Dedifferentiated amniotic fluid mesenchymal stem cell (primary cell): Measurements from ENCODE around the gene LACRT.
A peak's percentile ranks its signal among the peaks of the same experiment; 100 is the strongest.

Experiments
- DNase-seq: peaks from one replicate; pipeline ENCODE4 v3.0.0-alpha.2; 2016; ENCODE audit errors: extremely low spot score

The LACRT gene

DNA sequence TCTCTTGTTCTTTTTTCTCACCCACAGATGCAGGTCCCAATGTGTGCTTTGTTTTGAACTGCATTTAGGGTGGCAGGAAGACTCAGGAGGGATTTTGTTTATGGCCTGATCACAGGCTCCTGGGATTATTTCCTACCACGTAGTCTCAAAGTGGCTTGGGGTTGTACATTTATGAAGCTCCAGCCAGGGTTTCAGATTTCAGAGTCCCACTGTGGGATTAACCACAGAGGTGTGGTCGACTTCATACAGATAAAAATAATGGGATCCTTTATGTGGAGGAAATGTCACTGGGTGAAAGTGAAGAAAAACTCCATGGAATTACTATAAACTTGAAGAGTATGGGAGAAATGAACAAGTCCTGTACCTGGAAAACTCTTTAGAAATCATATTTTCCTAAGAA is 32.0 kb downstream of the LACRT start:
- DNase-seq, result no peak

DNA sequence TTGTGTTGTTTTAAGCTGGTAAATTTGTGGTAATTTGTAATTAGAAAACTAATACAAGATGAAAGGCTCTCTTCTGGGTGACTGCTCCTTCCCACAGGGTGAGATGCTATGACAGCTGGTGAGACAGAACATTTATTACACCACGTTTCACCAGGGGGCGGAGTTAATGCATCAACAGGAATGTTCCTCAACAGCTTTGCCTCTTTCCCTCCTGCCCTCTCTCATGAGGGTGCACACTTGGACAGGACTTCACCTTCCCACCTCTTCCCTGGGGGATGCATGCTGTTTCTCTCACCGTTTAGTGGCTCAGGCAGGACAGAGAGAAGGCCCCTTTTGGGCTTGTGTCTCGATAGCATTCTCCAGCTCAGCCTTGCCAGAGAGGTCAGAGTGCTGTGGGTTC is 32.9 kb downstream of the LACRT start:
- DNase-seq, result no peak

GRCh38 chr12:54598970-54599369 is 35.7 kb downstream of the LACRT start:
- no peak for DNase-seq

GRCh38 chr12:54596526-54596946 is 38.2 kb downstream of the LACRT start:
- DNase-seq, result peak; percentile 62

GRCh38 chr12:54595471-54595870 is 39.2 kb downstream of the LACRT start:
- DNase-seq, result no peak

- no peak for DNase-seq
Observed at GRCh38 chr12:54593725-54594124, 41.0 kb downstream of the LACRT start.

DNA sequence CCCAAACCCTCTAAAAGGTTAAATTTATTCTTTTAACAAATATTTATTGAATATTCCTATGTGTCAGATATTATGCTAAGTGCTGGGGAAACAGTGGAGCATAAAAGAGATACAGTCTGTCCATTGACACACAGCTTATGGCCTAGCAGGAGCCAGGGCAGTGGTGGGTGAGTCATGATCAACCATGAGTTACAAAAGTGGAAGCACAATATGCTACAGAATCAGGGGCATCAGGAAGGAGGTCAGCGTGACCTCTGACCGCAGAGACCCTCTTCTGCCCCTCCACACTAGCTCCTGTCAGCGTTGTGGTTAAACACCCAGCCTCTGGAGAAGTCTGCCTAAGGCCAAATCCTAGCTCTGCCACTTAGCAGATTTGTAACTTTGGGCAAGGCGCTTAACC is 41.6 kb downstream of the LACRT start:
- no peak for DNase-seq

DNA sequence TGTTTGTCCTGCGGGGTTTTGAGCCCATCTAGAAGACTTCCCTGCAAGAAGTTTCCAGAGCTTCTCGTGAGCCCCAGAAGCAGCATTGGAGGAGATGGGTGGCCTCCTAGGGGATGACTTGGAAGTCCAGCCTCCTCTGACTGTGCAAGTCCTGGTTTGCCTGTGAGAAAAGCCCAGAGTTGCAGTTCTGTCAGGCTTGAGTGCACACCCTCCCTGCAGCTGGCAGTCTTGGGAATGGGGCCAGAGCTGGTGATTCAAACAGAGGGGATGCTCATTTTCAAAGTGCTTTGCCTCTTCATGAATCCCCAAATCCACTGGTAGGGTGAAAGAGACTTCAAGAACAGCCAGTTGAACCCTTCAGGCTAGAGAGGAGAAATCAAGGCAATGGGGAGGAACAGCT is 42.4 kb downstream of the LACRT start:
- DNase-seq, result peak; percentile 71

DNA sequence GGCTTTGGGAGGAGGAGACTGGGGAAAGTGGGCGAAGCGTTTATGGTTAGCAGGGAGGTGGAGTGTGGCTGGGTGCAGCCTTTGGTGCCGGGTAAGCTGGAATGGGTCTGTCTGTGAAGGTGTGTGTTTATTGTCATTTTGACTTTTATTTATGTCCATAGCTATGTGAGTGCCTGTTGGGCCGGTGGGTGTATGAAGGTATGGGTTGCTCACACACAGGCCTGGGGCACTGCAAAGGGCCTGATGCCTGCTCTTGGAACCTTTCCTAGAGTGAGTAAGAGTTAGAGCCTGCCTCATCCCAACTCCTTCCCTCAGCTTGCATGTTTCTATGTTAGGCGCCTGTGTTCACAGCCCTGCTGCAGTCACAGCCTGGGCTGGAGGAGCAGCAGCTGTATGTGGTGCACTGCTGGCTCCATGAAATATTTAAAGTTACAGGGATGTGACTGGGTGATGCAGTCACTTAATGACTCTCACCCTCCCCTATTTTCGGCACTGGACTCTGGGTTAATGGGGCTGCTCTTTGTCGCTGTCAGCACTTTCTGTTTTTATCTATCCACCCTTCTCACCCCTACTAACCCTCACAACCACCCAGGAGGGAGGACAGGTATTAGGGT is 43.6 kb downstream of the LACRT start:
- DNase-seq, result peak; percentile 29

- DNase-seq, result no peak
Observed at GRCh38 chr12:54589964-54590363, 44.7 kb downstream of the LACRT start.

GRCh38 chr12:54588890-54589267 is 45.8 kb downstream of the LACRT start:
- DNase-seq, result no peak

DNA sequence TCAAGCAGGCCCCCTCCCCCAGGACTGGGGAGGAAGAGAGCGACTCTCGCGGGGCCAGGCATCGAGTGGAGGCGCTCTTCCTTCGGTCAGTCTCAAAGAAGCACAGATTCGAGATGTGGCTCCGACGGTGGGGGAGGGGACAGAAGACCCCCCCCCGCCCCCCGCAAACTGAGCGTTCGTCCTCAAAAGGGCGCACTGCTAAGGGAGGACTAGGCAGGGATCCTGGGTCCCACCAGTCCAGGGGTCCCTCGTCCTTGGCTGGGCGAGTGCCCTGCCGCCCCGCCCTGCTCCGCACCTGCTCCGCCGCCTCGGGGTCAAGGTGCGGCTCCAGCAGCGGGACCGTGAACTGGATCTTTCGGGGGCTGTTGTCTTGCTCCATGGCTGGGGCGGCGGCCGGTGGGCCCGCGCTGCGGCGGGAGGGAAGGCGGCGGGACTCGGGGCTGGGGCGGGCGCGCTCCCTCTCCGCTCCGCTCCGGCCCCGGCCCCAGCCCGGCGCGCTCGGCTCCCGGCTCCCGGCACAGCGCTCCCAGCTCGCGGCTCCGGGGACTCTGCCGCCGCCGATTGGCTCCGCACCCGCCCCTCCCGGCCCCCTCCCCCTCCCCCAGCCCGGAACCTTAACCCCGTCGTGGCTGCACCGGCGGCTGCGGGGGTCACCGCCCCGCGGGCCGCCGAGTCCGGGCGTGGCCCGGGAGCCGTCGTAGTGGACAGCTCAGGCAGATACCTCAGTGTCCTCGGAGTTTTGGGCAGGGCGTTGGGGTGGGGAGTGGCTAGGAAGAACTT is 46.4 kb downstream of the LACRT start, which contains the start of gene PPP1R1A:
Gene PPP1R1A, minus strand, starts transcription at position 550 of the 780 bp plus-strand sequence. Its CDS starts 171 bp downstream, at position 379.
- no peak for DNase-seq

DNA sequence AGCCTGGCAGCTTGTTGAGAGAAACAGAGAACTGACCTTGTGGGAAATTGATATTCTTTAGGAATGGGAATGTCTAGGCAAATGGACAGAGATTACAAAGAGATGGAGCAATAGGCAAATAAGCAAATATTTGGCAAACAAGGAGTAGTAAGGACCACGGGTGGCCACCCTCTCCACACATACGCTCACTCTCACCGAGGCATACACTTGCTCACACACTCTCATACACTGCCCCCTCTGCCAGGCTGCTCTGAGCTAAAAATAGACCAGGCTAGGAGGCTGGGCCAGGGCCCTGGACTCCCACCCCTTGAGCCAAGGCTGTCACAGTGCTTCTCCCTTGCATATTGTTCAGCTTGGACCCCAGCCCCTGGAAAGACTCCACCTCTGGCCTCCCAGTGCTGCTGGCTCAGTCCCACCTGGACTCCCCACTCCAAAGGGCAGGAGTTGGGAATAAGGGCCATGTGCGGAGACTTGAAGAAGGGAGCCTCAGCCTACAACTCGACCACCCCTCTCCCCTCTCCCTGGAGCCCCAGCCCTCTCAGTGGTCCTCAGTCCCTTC is 47.3 kb downstream of the LACRT start:
- DNase-seq, result no peak

- no peak for DNase-seq
Observed at GRCh38 chr12:54586620-54587019, 48.1 kb downstream of the LACRT start.

GRCh38 chr12:54585243-54585642 is 49.5 kb downstream of the LACRT start:
- DNase-seq, result no peak

- no peak for DNase-seq
Observed at GRCh38 chr12:54584128-54584527, 50.6 kb downstream of the LACRT start.

DNA sequence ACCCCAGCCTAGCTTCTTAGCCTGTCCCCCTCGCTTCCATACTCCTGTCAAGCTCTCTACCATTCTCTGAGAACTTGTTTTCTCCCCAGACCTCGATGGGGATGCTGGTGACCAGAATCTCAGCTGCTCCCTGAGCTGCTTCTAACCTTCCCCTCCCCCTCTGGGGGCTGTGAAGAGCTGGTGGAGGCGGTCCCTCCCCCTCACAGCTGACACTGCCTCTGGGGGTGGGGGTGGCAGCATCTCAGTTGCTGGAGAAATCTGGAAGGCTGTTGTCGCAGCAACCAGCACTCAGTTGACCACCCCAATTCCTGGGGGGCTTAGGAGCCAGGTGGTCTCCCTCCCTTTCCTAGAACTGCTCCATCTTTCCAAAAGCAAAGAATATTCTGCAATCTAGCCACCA is 51.0 kb downstream of the LACRT start:
- no peak for DNase-seq

- DNase-seq, result no peak
Observed at GRCh38 chr12:54581412-54581811, 53.3 kb downstream of the LACRT start.
